ENCODE results near the gene NFASC. TPM values are rescaled to one million over a fixed set of nuclear protein-coding genes. Genes with fewer than 3 reads are reported as not detected.

The NFASC gene
- total and polyA plus RNA-seq, 4 donors: 0.23 to 5.4 (median 1.9) TPM

- Histone ChIP-seq H3K9ac (ENCODE audit: low read depth in 1 of 2, low read length in 2 of 2) (no peak overlapping the region), H3K27me3 (ENCODE audit: control insufficient read depth in 4 of 4, insufficient read depth in 4 of 4, low read length in 3 of 4) (no peaks in the 10 kb centered on the region), H3K4me3 (ENCODE audit: low read depth in 1 of 3, low read length in 3 of 3) (no peak overlapping the region), H3K9me3 (ENCODE audit: control insufficient read depth in 4 of 4, low read length in 3 of 4) (no peaks in the 10 kb centered on the region), H3K4me1 (ENCODE audit: control insufficient read depth in 4 of 4, insufficient read depth in 4 of 4, low read length in 3 of 4) (no peaks in the 10 kb centered on the region), H3K36me3 (ENCODE audit: control insufficient read depth in 4 of 4, insufficient read depth in 3 of 4, low read depth in 1 of 4, low read length in 3 of 4) (no peaks in the 10 kb centered on the region), H3K27ac (ENCODE audit: low read depth in 1 of 2, low read length in 2 of 2) (no peak overlapping the region)
- DNase-seq (ENCODE audit: low spot score): no peak
- TF ChIP-seq MAX (IDR thresholded peaks at IDR 0.05) (no peak), RAD21 (IDR thresholded peaks at IDR 0.05) (no peak), ZBTB33 (IDR thresholded peaks at IDR 0.05) (no peak), HNF4G (IDR thresholded peaks at IDR 0.05) (no peak), ATF3 (IDR thresholded peaks at IDR 0.05) (no peak)
- 46% methylated on average over 5 of the region's 5 CpGs for WGBS
These were observed 88.7 kb downstream of the NFASC start for GRCh38 chr1:204959374-204959773.

- no peak overlapping the region for H3K4me3 ChIP-seq (ENCODE audit: low read depth in 1 of 3, low read length in 3 of 3)
- no peak overlapping the region for H3K27ac ChIP-seq (ENCODE audit: low read depth in 1 of 2, low read length in 2 of 2)
- no peaks in the 10 kb centered on the region for H3K27me3 ChIP-seq (ENCODE audit: control insufficient read depth in 4 of 4, insufficient read depth in 4 of 4, low read length in 3 of 4)
- H3K36me3 ChIP-seq (ENCODE audit: control insufficient read depth in 4 of 4, insufficient read depth in 3 of 4, low read depth in 1 of 4, low read length in 3 of 4): no peaks in the 10 kb centered on the region
- no peak for TF ChIP-seq RAD21 (IDR thresholded peaks at IDR 0.05)
- TF ChIP-seq REST (IDR thresholded peaks at IDR 0.05): no peak
- no peak for TF ChIP-seq RXRA (IDR thresholded peaks at IDR 0.05)
- TF ChIP-seq ATF3 (IDR thresholded peaks at IDR 0.05): no peak
- no peak for TF ChIP-seq JUND (IDR thresholded peaks at IDR 0.05)
- TF ChIP-seq EGR1 (IDR thresholded peaks at IDR 0.05; ENCODE audit: low read depth in 2 of 2): no peak
- no peak for TF ChIP-seq CTCF (IDR thresholded peaks at IDR 0.05; ENCODE audit: low read depth, low read length, missing input control)
- TF ChIP-seq GABPA (IDR thresholded peaks at IDR 0.05 in 1 of 2, conservative IDR thresholded peaks at IDR 0.05 in 1 of 2): no peak
- no peak for TF ChIP-seq NR2F2 (IDR thresholded peaks at IDR 0.05)
- TF ChIP-seq YY1 (IDR thresholded peaks at IDR 0.05): no peak
- TF ChIP-seq MAX (IDR thresholded peaks at IDR 0.05): no peak
- no peak for TF ChIP-seq FOXA1 (IDR thresholded peaks at IDR 0.05)
- no peak for TF ChIP-seq SP1 (IDR thresholded peaks at IDR 0.05)
- no peak for TF ChIP-seq TAF1 (conservative IDR thresholded peaks at IDR 0.05)
- TF ChIP-seq HNF4A (conservative IDR thresholded peaks at IDR 0.05): no peak
- TF ChIP-seq FOXA2 (IDR thresholded peaks at IDR 0.05): no peak
- no peaks in the 10 kb centered on the region for H3K4me1 ChIP-seq (ENCODE audit: control insufficient read depth in 4 of 4, insufficient read depth in 4 of 4, low read length in 3 of 4)
- no peaks in the 10 kb centered on the region for H3K9me3 ChIP-seq (ENCODE audit: control insufficient read depth in 4 of 4, low read length in 3 of 4)
- no peak overlapping the region for H3K9ac ChIP-seq (ENCODE audit: low read depth in 1 of 2, low read length in 2 of 2)
- no peak for DNase-seq (ENCODE audit: low spot score)
- WGBS: 91% methylated on average over 2 of the region's 2 CpGs
These were observed 89.2 kb downstream of the NFASC start for GRCh38 chr1:204959836-204960235.
